HG02571 (cell line): ENCODE data around the gene MARCHF6.
"Not testable (repeated sequence)": the region's sequence is repeated elsewhere in the genome, so short reads cannot be mapped to it uniquely, and the experiment has no call there.

Source experiments
- ATAC-seq: cut with Tn5 transposase; IDR thresholded peaks from one replicate; pipeline ENCODE4 v1.9.1; 2021; ENCODE audit warnings: mild to moderate bottlenecking, moderate library complexity; ENCODE audit not compliant: unreplicated experiment

The MARCHF6 gene

DNA sequence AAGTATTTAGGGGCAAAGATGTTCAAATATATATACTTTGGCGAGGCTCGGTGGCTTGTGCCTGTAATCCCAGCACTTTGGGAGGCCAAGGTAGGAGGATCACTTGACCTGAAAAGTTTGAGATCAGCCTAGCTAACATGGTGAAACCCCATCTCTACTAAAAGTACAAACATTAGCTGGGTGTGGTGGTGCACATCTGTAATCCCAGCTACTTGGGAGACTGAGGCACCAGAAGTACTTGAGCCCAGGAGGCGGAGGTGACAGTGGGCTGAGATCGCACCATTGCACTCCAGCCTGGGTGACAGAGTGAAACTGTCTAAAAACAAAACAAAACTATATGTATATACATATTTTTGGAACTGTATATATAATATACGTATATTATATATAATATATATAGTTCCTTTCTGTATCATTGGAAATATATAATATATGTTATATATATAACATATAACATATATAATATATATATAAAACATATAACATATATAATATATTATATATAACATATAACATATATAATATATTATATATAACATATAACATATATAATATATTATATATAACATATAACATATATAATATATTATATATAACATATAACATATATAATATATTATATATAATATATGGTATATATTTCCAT, 8.9 kb upstream of the MARCHF6 start:
- ATAC-seq, result not testable (repeated sequence)

- no peak for ATAC-seq
Measured at GRCh38 chr5:10348258-10348657, 5.2 kb upstream of the MARCHF6 start.

DNA sequence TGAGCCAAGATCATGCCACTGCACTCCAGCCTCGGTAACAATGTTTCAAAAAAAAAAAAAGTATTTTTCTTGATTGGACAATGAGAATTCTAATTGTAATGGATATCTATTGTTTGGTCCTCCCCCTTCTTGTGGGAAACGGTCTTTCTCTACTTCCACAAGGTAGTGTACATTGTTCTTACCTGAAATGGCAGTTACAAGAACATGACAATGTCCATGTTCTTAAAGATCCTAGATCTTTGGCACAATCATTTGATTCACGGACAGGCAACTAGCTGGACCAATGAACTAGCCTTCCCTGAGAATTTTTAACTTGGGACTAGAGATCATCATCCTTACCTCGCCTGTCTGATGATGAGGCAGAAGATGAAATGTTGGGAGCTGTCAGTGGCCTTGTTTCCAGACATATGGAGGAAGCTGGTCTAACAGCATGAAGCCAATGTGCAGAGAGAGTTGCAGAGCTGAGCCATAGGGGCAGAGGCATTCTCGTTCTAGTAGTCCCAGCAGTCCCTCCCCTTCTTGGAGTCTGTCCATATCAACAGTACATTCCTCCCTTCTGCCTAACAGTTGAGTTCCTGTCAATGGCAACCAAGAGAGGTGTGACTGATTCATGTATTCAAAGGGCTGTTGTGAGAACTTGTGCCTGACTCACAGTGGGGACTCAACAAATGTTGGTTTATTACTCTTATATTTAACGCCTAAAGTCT, 2.1 kb upstream of the MARCHF6 start:
- ATAC-seq, result no peak

- ATAC-seq, result no peak
Measured at GRCh38 chr5:10351919-10352318, 1.6 kb upstream of the MARCHF6 start.

GRCh38 chr5:10352430-10353240, 860 bp upstream of the MARCHF6 start:
- ATAC-seq, result peak; percentile 10

DNA sequence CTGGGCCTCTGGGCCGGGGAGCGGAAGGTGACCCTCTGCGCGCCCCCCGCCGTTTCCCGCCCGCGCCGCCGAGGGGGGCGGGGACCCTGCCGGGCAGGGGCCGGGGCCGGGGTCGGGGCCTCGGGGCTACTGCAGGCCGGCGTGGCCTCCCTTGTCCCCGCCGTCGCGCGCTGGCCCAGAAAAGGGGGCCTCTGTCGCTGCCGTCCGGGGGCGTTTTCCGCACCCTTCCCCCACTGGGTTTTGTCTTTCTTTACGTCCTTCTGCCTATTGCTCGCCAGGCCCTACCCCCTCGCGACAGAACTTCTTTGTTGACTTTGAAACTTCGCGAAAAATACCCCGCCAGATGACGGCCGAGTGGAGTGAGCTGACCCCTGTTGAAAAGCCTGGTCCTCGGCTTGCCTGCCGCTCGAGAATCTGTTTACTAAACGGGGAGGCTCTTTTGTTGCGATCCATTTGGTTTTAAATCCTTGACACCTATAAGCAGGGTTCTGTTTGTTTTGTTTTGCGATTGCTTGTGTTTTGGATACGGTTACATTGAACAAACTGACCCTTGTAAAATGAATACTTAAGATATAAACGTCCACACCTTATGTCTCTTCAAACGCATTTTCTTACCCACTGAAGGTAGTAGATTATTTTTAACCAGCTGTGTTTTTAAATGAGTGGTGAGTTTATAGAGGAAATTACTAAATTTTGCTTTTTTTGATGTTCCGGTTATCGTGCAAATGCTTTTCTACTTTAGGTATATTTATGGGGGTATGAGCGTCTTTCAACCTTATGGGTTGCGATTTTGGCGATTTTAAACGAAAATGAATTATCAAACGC, 765 bp downstream of the MARCHF6 start:
- peak; percentile 30 for ATAC-seq

DNA sequence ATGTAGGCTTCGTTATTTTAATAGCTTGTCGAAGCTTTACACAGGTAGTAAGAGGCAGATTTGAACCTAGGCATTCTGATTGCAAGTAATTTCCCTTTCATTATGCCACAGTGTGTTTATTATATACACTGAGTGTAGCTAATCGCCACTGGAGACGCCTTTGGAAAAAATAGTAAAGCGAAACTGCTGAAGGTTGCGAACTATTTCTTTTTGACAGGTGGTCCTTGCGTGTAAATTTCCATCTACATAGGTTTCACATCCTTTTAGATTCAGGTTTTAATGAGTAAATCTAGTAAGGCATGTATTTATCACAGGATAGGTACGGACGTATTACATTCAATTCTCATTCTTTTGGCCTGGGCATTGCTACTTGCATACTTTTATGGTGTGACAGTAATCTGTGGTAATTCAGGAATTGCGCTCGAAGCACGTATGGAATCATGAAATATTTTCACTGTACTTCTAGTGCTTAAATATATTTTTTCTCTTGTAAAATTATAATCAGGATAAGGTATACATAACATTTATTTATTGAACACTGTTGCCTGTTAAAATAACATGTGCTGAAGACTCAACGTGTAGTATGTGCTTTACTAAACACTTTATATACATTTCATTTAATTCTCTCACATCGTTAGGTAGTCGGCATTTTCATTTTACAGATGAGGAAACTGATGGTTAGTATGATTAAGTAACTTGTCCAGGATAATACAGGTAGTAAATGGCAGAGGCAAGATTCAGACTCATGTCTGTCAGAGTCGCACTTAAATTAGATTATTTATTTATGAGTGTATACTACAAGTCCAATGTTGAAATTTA, 1.8 kb downstream of the MARCHF6 start:
- ATAC-seq, result no peak

GRCh38 chr5:10358999-10359398, 5.5 kb downstream of the MARCHF6 start:
- ATAC-seq, result no peak

- no peak for ATAC-seq
Measured at GRCh38 chr5:10360686-10361085, 7.2 kb downstream of the MARCHF6 start.

DNA sequence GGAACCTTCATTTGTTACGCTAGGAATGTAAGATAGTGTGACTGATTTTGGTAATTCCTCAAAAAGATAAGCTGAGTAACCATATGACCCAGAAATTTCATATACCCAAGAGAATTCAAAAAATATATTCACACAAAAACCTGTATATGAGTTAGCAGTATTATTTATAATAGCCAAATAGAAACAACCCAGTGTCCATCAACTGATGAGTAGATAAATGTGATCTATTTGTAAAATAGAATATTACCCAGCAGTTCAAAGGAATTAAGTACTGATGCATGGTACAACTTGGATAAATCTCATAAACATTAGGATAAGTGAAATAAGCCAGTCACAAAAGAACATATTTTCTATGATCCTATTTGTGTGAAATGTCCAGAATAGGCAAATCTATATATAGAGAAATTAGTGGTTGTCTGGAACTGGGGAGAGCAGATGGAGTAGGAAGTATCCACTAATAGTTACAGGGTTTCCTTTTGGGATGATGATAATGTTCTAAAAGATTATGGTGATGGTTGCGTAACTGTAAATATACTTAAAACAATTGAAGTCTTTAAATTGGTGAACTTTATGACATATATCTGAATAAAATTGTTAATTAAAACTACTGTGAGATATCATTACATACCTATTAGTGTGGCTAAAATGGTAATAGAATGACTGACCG, 10.2 kb downstream of the MARCHF6 start:
- no peak for ATAC-seq

GRCh38 chr5:10364186-10364689, 10.7 kb downstream of the MARCHF6 start:
- no peak for ATAC-seq

GRCh38 chr5:10365782-10366181, 12.3 kb downstream of the MARCHF6 start:
- no peak for ATAC-seq

DNA sequence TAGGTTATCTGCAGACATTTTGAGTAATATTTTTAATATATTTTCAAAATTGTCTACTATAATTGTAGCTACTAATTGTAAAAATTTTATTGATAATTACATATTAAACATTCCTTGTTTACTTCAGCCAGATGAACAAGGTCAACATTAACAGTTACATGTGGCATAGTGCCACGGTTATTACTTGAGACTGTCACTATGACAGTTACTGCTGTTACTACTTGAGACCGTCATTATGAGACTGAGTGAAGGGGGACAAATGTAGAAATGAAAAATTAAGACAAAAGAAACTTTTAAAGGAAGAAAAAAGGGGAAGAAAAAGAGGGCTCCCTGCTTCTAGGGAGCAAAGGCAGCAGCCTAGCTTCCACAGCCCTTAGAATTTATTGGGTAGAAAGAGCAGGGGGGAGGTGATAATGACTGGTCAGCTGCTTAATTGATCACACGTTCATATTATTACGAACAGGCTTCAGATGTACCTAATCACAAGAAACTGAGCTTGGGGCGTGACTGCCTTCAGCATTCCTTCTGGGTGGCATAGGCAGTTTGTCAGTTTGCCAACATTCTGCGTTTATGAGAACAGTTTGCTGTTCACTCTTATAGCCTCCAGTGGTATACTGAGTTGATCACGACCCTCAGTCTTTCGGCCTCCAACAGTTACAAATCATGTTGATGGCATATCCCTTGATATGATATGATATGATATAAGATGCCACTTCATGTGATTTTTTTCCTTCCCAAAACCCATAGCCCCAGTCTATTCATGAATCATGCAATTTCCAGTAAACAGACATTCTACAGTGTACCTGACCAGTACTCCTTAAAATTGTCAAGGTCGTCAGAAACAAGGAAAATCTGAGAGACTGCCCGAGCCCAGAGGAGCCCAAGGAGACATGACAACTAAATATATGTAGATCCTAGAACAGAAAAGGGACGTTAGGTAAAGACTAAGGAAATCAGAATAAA, 13.1 kb downstream of the MARCHF6 start:
- ATAC-seq, result no peak

DNA sequence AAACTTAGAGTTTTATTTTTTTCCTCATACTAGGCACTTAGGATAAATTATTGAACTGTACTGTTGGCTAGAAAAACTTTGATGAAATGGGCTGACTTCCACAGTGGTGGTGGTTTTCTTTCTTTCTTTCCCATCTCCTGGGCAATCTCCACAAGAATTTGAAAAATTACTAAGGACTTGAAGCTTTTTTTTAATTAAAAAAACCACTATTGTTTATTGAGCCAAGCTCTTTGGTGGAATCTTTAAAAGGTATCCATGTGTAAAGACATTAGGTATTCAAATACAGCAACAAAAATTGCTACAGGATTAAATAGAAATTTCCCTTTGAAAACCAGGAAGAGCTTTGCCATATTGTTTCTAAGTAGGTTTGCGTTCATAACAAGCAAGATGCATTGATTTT, 14.1 kb downstream of the MARCHF6 start:
- no peak for ATAC-seq

DNA sequence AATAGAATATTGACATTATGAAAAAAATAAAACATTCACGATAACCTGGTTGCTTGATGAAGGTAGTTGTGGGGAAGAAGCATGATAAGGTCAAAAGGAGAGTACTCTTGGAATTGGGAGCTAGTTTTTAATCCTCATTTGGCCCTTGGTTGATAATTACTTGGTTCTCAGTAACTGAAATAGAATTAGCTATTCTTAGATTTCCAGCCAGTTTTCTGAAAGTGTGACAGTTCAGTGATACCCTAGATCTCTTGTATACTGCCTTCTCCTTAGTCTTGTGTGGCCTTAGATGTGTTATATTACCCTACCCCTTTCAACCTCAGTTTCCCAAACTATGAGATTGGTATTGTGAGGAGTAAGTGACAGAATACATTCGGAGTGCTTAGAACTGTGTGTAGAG, 17.4 kb downstream of the MARCHF6 start:
- no peak for ATAC-seq

GRCh38 chr5:10371369-10371768, 17.9 kb downstream of the MARCHF6 start:
- ATAC-seq, result not testable (repeated sequence)

- ATAC-seq, result no peak
Measured at GRCh38 chr5:10372726-10373709, 19.5 kb downstream of the MARCHF6 start.
